Left lung (tissue), 10 donors: ENCODE results near the gene HBEGF. TPM values are rescaled to one million over a fixed set of nuclear protein-coding genes. Genes with fewer than 3 reads are reported as not detected.

Experiments
- ATAC-seq: fragments of 200-7000 bp; cut with Tn5 transposase; one replicate; pipeline ENCODE4 v1.9.1; 2020; ENCODE audit warnings: moderate library complexity
- DNase-seq, 4 donors: peaks; one replicate each; pipeline ENCODE4 v3.0.0-alpha.2; 2013 to 2020
- H3K27ac ChIP-seq, 2 donors: fragments of 200-600 bp; sonication (generic) in 1 of 2; one replicate each; pipeline versions ENCODE4 v1.5.0 to v1.8.0; 2020 to 2021
- H3K27me3 ChIP-seq, 2 donors: fragments of 200-600 bp; sonication (generic) in 1 of 2; one replicate each; pipeline versions ENCODE4 v1.5.0 to v1.8.0; 2020 to 2021
- H3K36me3 ChIP-seq, 2 donors: fragments of 200-600 bp; sonication (generic) in 1 of 2; one replicate each; pipeline versions ENCODE4 v1.5.0 to v1.8.0; 2020 to 2021
- H3K4me1 ChIP-seq, 2 donors: fragments of 200-600 bp; one replicate each; pipeline ENCODE4 v1.8.0; 2021
- H3K4me3 ChIP-seq, 2 donors: fragments of 200-600 bp; sonication (generic) in 1 of 2; one replicate each; pipeline versions ENCODE4 v1.5.0 to v1.8.0; 2020 to 2021; ENCODE audit warnings: mild to moderate bottlenecking in 1 of 2
- H3K9me3 ChIP-seq, 2 donors: fragments of 200-600 bp; sonication (generic) in 1 of 2; one replicate each; pipeline versions ENCODE4 v1.5.0 to v1.8.0; 2020 to 2021
- intact Hi-C, 2 donors: fragments of 100-400 bp; cut with DNase I; formaldehyde crosslinking; loops; one replicate each; pipeline versions ENCODE4 v1.11.2 to v1.14.2; 2022
- polyA plus RNA-seq, 6 donors: library from polyadenylated mRNA; unstranded; fragments of 120-200 nt; gene quantifications; one replicate each; pipeline ENCODE4 v1.2.1, GENCODE V29; 2013; ENCODE audit not compliant: insufficient read length in 6 of 6
- total RNA-seq, 2 donors: library from RNA; stranded (reverse); fragmentation: NEBNext Ultra II Directional; extraction: Animal tissue kit (Norgen Biotek cat#: 25700); gene quantifications; one replicate each; pipeline ENCODE4 v1.2.1, GENCODE V29; 2021
- TF ChIP-seq, protein P1 (sequence below), 2 donors: fragments of 200-600 bp; sonication (generic) in 1 of 2; IDR thresholded peaks; one replicate each; pipeline versions ENCODE4 v1.5.0 to v1.8.0; 2021; ENCODE audit warnings: antibody characterized with exemption in 2 of 2
- donor health status: DM: no; HTN: yes; CAD: no.
- donor health status: DM: no; HTN: no; CAD: no.

Gene HBEGF
- total and polyA plus RNA-seq, 8 donors: 5.4 to 33.8 (median 9.7) TPM

DNA sequence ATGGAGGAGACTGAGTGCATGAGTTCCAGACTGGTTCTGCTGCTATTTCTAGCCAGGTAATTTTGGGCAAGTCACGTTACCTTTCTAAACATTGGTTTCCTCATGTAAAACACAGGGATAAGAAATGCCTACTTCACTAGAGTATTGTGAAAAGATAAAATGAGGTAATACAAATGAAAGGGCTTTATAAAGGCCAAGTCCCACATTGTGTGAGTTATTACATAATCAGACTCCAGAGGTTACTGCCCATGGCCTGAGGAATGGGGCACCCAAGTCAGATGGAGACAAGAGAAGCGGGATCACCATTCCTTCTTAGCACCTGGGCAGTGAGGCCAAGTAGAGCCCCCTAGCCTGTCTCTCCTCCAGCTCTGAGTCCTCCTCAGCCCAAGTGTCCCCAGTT is 7.5 kb downstream of the HBEGF start:
- TF ChIP-seq, protein P1, sequence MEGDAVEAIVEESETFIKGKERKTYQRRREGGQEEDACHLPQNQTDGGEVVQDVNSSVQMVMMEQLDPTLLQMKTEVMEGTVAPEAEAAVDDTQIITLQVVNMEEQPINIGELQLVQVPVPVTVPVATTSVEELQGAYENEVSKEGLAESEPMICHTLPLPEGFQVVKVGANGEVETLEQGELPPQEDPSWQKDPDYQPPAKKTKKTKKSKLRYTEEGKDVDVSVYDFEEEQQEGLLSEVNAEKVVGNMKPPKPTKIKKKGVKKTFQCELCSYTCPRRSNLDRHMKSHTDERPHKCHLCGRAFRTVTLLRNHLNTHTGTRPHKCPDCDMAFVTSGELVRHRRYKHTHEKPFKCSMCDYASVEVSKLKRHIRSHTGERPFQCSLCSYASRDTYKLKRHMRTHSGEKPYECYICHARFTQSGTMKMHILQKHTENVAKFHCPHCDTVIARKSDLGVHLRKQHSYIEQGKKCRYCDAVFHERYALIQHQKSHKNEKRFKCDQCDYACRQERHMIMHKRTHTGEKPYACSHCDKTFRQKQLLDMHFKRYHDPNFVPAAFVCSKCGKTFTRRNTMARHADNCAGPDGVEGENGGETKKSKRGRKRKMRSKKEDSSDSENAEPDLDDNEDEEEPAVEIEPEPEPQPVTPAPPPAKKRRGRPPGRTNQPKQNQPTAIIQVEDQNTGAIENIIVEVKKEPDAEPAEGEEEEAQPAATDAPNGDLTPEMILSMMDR (IDR thresholded peaks at IDR 0.05): no peak

DNA sequence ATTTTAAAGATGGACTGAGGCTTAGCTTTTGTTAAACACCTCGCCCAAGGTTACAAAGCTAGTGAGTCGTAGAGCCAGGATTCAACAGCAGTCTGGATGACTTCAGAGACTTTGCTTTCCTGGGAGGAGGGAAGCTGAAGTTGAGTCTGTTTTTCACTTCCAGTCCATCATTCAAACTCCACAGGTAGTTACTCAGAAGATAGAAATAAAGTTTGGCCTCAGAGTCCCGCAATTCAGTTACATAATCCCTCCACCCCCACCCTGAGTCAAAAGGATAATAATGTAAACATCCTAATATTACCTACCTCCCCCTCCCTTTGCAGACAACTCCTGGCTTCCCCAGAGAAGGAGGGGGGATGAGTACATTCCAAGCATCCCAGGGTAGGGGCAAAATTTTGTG is 8.1 kb downstream of the HBEGF start:
- no peak overlapping the region for H3K27ac ChIP-seq
- TF ChIP-seq, protein P1 (IDR thresholded peaks at IDR 0.05): no peak
- H3K36me3 ChIP-seq: peaks cover 0 to 68% of the 10 kb centered on the region in 2 donors
- intact Hi-C loops: no loop called here
- DNase-seq (no peak), ATAC-seq (no peak)
- H3K4me1 ChIP-seq: peaks cover 0 to 66% of the 10 kb centered on the region in 2 donors
- no peaks in the 10 kb centered on the region for H3K27me3 ChIP-seq
- no peak overlapping the region for H3K4me3 ChIP-seq
- H3K9me3 ChIP-seq: no peaks in the 10 kb centered on the region

More for the DNA sequence above, 7.5 kb downstream of the HBEGF start:
- ATAC-seq (no peak), DNase-seq (no peak)
- intact Hi-C loops: no loop called here
- H3K27me3 ChIP-seq: no peaks in the 10 kb centered on the region
- H3K9me3 ChIP-seq: no peaks in the 10 kb centered on the region
- peaks cover 0 to 62% of the 10 kb centered on the region in 2 donors for H3K36me3 ChIP-seq
- no peak overlapping the region for H3K4me3 ChIP-seq
- peaks cover 0 to 72% of the 10 kb centered on the region in 2 donors for H3K4me1 ChIP-seq
- H3K27ac ChIP-seq: no peak overlapping the region

DNA sequence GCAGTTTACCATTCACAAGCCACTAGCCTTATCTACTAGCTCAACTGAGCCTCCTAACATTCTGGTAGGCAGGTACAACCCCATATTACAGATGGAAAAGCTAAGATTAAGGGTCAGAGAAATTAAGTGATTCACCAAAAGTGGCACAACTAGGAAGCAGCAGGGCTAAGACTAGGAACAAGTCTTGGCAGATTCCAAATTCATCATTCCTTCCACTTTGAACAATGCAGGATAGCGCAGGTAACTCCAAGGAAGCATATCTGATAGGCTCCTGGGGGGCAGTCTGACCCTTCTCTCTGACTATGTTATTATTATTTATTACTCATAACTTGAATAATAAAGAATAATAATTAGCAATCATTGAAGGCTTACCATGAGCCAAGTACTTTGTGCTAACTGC is 8.5 kb downstream of the HBEGF start:
- intact Hi-C loops: no loop called here
- Histone ChIP-seq H3K4me1 (peaks cover 0 to 61% of the 10 kb centered on the region in 2 donors), H3K36me3 (peaks cover 0 to 72% of the 10 kb centered on the region in 2 donors)

DNA sequence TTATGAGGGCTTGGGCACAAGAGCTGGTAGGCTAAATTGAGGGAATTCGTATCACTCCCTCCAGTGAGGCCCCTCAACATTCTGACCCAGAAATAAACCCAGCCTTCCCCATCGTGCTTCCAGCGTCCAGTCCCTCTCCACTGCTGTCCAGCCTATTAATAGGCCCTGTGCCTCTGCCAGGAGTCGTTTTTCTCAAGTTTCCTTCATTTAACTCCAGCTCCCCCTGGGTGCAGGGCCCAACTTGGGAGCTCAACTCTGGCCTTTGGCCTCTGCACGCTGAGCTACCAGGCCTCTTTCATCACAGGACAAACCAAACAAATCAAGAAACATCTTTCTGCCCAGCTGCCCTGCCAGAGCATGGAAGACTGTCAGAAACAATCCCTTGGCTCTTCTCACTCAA is 10.0 kb downstream of the HBEGF start:
- Histone ChIP-seq H3K9me3 (no peaks in the 10 kb centered on the region), H3K27me3 (no peaks in the 10 kb centered on the region), H3K27ac (peak overlapping the region in 1 of 2 donors; percentile 14), H3K4me1 (peaks cover 0 to 47% of the 10 kb centered on the region in 2 donors), H3K4me3 (no peak overlapping the region), H3K36me3 (peaks cover 0 to 72% of the 10 kb centered on the region in 2 donors)
- DNase-seq (peak in 2 of 4 donors; percentile 4 to 67), ATAC-seq (peak; percentile 21)
- intact Hi-C loops: no loop called here
- TF ChIP-seq, protein P1 (IDR thresholded peaks at IDR 0.05): no peak

More for the DNA sequence above, 8.5 kb downstream of the HBEGF start:
- Histone ChIP-seq H3K27ac (no peak overlapping the region), H3K9me3 (no peaks in the 10 kb centered on the region), H3K4me3 (no peak overlapping the region), H3K27me3 (no peaks in the 10 kb centered on the region)
- TF ChIP-seq, protein P1 (IDR thresholded peaks at IDR 0.05): no peak
- ATAC-seq: no peak
- DNase-seq: no peak

DNA sequence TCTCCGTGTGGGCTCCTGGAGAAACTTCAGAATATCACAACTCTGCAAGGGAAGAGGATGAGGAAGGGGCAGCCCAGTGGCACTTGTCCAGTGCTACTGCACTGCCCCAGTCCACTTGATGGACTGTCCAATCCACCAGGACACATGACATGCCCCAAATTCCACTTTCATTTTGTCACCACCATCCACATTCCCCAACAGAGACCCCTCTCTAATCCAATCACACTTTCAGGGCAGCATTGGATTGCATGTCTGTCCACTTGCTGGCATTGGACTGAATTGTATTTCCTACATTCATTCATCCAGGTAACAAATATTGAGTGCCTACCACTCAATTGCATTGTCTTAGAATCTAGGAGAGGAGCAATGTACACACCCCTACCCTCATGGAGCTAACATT is 14.8 kb downstream of the HBEGF start:
- intact Hi-C loops: no loop called here

More for the DNA sequence above, 14.8 kb downstream of the HBEGF start:
- Histone ChIP-seq H3K27me3 (no peaks in the 10 kb centered on the region), H3K9me3 (no peaks in the 10 kb centered on the region), H3K27ac (no peak overlapping the region), H3K36me3 (peaks cover 0 to 45% of the 10 kb centered on the region in 2 donors), H3K4me3 (no peak overlapping the region), H3K4me1 (peaks cover 11 to 22% of the 10 kb centered on the region in 2 donors)
- TF ChIP-seq, protein P1 (IDR thresholded peaks at IDR 0.05): no peak
- DNase-seq (no peak), ATAC-seq (no peak)
